Large intestine (tissue), 3 donors: ENCODE data around the gene DAND5. TPM values are rescaled to one million over a fixed set of nuclear protein-coding genes. Genes with fewer than 3 reads are reported as not detected.
A peak's percentile ranks its signal among the peaks of the same experiment; 100 is the strongest.
"Not testable (repeated sequence)": the region's sequence is repeated elsewhere in the genome, so short reads cannot be mapped to it uniquely, and the experiment has no call there.

Experiments used
- DNase-seq, 2 donors: peaks; one replicate each; pipeline versions ENCODE4 v3.0.0 to v3.0.0-alpha.2; 2013
- H3K27ac ChIP-seq: one replicate; pipeline ENCODE4 v1.5.1; 2013; ENCODE audit warnings: low read length
- H3K27me3 ChIP-seq: 2 replicates; pipeline ENCODE4 v1.6.1; 2013; ENCODE audit warnings: low read length; ENCODE audit not compliant: control insufficient read depth, insufficient read depth
- H3K36me3 ChIP-seq: 2 replicates; pipeline ENCODE4 v1.6.1; 2013; ENCODE audit warnings: low read length; ENCODE audit not compliant: control insufficient read depth, insufficient read depth
- H3K4me1 ChIP-seq: one replicate; pipeline ENCODE4 v1.6.1; 2013; ENCODE audit warnings: low read length; ENCODE audit not compliant: control insufficient read depth, insufficient read depth
- H3K4me3 ChIP-seq: one replicate; pipeline ENCODE4 v1.5.1; 2013; ENCODE audit warnings: low read length
- H3K9me3 ChIP-seq: one replicate; pipeline ENCODE4 v1.6.1; 2013; ENCODE audit warnings: mild to moderate bottlenecking, low read depth, low read length, moderate library complexity; ENCODE audit not compliant: control insufficient read depth
- WGBS: methylation state at CpG from one replicate; pipeline ENCODE4 v1.1.5; 2013; ENCODE audit warnings: low lambda C conversion rate; ENCODE audit not compliant: insufficient coverage; 5-methylcytosine and 5-hydroxymethylcytosine counted together
- polyA plus RNA-seq: library from polyadenylated mRNA; unstranded; fragments of 120-200 nt; gene quantifications from one replicate; pipeline ENCODE4 v1.2.1, GENCODE V29; 2013

DAND5 gene
- polyA plus RNA-seq, 1 donor = 0.06 TPM

GRCh38 chr19:12946092-12946721 lies 23.2 kb upstream of the DAND5 start:
- Histone ChIP-seq H3K36me3 (peaks cover 79% of the 10 kb centered on the region), H3K4me1 (peaks cover 20% of the 10 kb centered on the region), H3K4me3 (peak overlapping the region; percentile 67), H3K27ac (peak overlapping the region; percentile 92), H3K27me3 (no peaks in the 10 kb centered on the region), H3K9me3 (peaks cover 9% of the 10 kb centered on the region)
- peak; percentile 64 to 79 for DNase-seq
- WGBS = no CpG with 5 or more reads among the region's 40 CpGs

- 27% methylated on average over 6 of the region's 14 CpGs for WGBS
- Histone ChIP-seq H3K9me3 (peaks cover 9% of the 10 kb centered on the region), H3K4me3 (peak overlapping the region; percentile 67), H3K27ac (peak overlapping the region; percentile 92), H3K27me3 (no peaks in the 10 kb centered on the region), H3K36me3 (peaks cover 77% of the 10 kb centered on the region), H3K4me1 (peaks cover 20% of the 10 kb centered on the region)
- DNase-seq = no peak
Observed at GRCh38 chr19:12946731-12947496, 22.5 kb upstream of the DAND5 start.

GRCh38 chr19:12947702-12948611 lies 21.4 kb upstream of the DAND5 start:
- 100% methylated on average over 1 of the region's 28 CpGs for WGBS
- H3K36me3 ChIP-seq = peaks cover 77% of the 10 kb centered on the region
- H3K27ac ChIP-seq = no peak overlapping the region
- no peak overlapping the region for H3K4me3 ChIP-seq
- H3K9me3 ChIP-seq = peaks cover 9% of the 10 kb centered on the region
- DNase-seq = no peak
- H3K27me3 ChIP-seq = no peaks in the 10 kb centered on the region
- peaks cover 20% of the 10 kb centered on the region for H3K4me1 ChIP-seq

GRCh38 chr19:12948612-12949362 lies 20.6 kb upstream of the DAND5 start:
- Histone ChIP-seq H3K9me3 (peaks cover 4% of the 10 kb centered on the region), H3K4me3 (no peak overlapping the region), H3K4me1 (peaks cover 19% of the 10 kb centered on the region), H3K27ac (no peak overlapping the region), H3K36me3 (peaks cover 78% of the 10 kb centered on the region), H3K27me3 (no peaks in the 10 kb centered on the region)
- no CpG with 5 or more reads among the region's 30 CpGs for WGBS
- DNase-seq = no peak

GRCh38 chr19:12949363-12950283 lies 19.8 kb upstream of the DAND5 start:
- WGBS = no CpG with 5 or more reads among the region's 16 CpGs
- no peak overlapping the region for H3K27ac ChIP-seq
- H3K4me3 ChIP-seq = no peak overlapping the region
- H3K27me3 ChIP-seq = no peaks in the 10 kb centered on the region
- H3K9me3 ChIP-seq = no peaks in the 10 kb centered on the region
- no peak for DNase-seq
- H3K36me3 ChIP-seq = peaks cover 78% of the 10 kb centered on the region
- H3K4me1 ChIP-seq = peaks cover 19% of the 10 kb centered on the region

- H3K27me3 ChIP-seq, DNase-seq, H3K4me3 ChIP-seq, H3K27ac ChIP-seq, H3K9me3 ChIP-seq: not testable (repeated sequence)
- H3K4me1 ChIP-seq = peaks cover 19% of the 10 kb centered on the region
- WGBS = no CpG with 5 or more reads among the region's 6 CpGs
- H3K36me3 ChIP-seq = peaks cover 73% of the 10 kb centered on the region
Observed at GRCh38 chr19:12952050-12952449, 17.3 kb upstream of the DAND5 start.

- Histone ChIP-seq H3K27ac (no peak overlapping the region), H3K9me3 (no peaks in the 10 kb centered on the region), H3K4me1 (peaks cover 13% of the 10 kb centered on the region), H3K36me3 (peaks cover 68% of the 10 kb centered on the region), H3K4me3 (no peak overlapping the region), H3K27me3 (no peaks in the 10 kb centered on the region)
- WGBS = no CpG with 5 or more reads among the region's 12 CpGs
- no peak for DNase-seq
Observed at GRCh38 chr19:12952488-12953137, 16.8 kb upstream of the DAND5 start.

- Histone ChIP-seq H3K27me3 (no peaks in the 10 kb centered on the region), H3K4me3 (no peak overlapping the region), H3K9me3 (no peaks in the 10 kb centered on the region), H3K36me3 (peaks cover 62% of the 10 kb centered on the region), H3K27ac (peak overlapping the region; percentile 17), H3K4me1 (peaks cover 11% of the 10 kb centered on the region)
- no peak for DNase-seq
- WGBS = no CpG with 5 or more reads among the region's 11 CpGs
Observed at GRCh38 chr19:12953138-12953798, 16.1 kb upstream of the DAND5 start.
